Measurements from ENCODE around the gene ZFHX2.

Gene ZFHX2

GRCh38 chr14:23536494-23536893 is 15.1 kb downstream of the ZFHX2 start:
- H3K27ac ChIP-seq = no peak overlapping the region
- TF ChIP-seq CTCF (conservative IDR thresholded peaks at IDR 0.05) = no peak

- no peak for TF ChIP-seq CTCF (conservative IDR thresholded peaks at IDR 0.05)
- no peak overlapping the region for H3K27ac ChIP-seq
Measured at GRCh38 chr14:23535943-23536342, 15.6 kb downstream of the ZFHX2 start.

GRCh38 chr14:23533652-23534435 is 17.7 kb downstream of the ZFHX2 start:
- no peak for TF ChIP-seq CTCF (conservative IDR thresholded peaks at IDR 0.05)
- H3K27ac ChIP-seq = no peak overlapping the region

GRCh38 chr14:23532658-23533057 is 18.9 kb downstream of the ZFHX2 start:
- TF ChIP-seq CTCF (conservative IDR thresholded peaks at IDR 0.05) = no peak
- no peak overlapping the region for H3K27ac ChIP-seq

GRCh38 chr14:23531391-23531790 is 20.2 kb downstream of the ZFHX2 start:
- no peak for TF ChIP-seq CTCF (conservative IDR thresholded peaks at IDR 0.05)

GRCh38 chr14:23530375-23531055 is 21.1 kb downstream of the ZFHX2 start:
- TF ChIP-seq CTCF (conservative IDR thresholded peaks at IDR 0.05) = no peak
- H3K27ac ChIP-seq = no peak overlapping the region

More at GRCh38 chr14:23531391-23531790, 20.2 kb downstream of the ZFHX2 start:
- no peak overlapping the region for H3K27ac ChIP-seq

- H3K27ac ChIP-seq = no peak overlapping the region
- TF ChIP-seq CTCF (conservative IDR thresholded peaks at IDR 0.05) = no peak
Measured at GRCh38 chr14:23529016-23529415, 22.5 kb downstream of the ZFHX2 start.
